HL-60 (cell line): ENCODE data around the gene ACTA1.
"Not testable (repeated sequence)": the region's sequence is repeated elsewhere in the genome, so short reads cannot be mapped to it uniquely, and the experiment has no call there.

ENCODE experiments used
- DNase-seq, 2 experiments: peaks; one replicate each; pipeline ENCODE4 v3.0.0-alpha.2; 2010 to 2020; ENCODE audit warnings: low read depth in 1 of 2, low spot score in 1 of 2
- H3K27ac ChIP-seq: fragments of 250-450 bp; sonication (Bioruptor Pico); replicated peaks from 2 replicates; pipeline ENCODE4 v1.5.1; 2020; ENCODE audit warnings: mild to moderate bottlenecking, moderate library complexity
- H3K27me3 ChIP-seq: fragments of 250-450 bp; sonication (Bioruptor Pico); 2 replicates; pipeline ENCODE4 v1.5.1; 2021; ENCODE audit warnings: mild to moderate bottlenecking, moderate library complexity; ENCODE audit not compliant: insufficient read depth, poor library complexity, severe bottlenecking
- H3K4me3 ChIP-seq: replicated peaks from 2 replicates; pipeline ENCODE4 v1.5.1; 2011; ENCODE audit warnings: mild to moderate bottlenecking, control low read depth, low read length; ENCODE audit not compliant: insufficient read depth
- CTCF ChIP-seq: IDR thresholded peaks from one replicate; pipeline ENCODE4 v1.5.1; 2011; ENCODE audit warnings: low read length, control low read depth, inconsistent platforms; ENCODE audit not compliant: insufficient read depth
- GABPA ChIP-seq: IDR thresholded peaks from 2 replicates; pipeline ENCODE4 v1.6.1; 2012; ENCODE audit warnings: low read depth
- POLR2AphosphoS5 ChIP-seq: IDR thresholded peaks from 2 replicates; pipeline ENCODE4 v1.6.1; 2012; ENCODE audit warnings: low read depth
- REST ChIP-seq: IDR thresholded peaks from 2 replicates; pipeline ENCODE4 v1.6.1; 2012; ENCODE audit warnings: low read depth; ENCODE audit not compliant: insufficient replicate concordance
- SPI1 ChIP-seq: IDR thresholded peaks from 2 replicates; pipeline ENCODE4 v1.6.1; 2012; ENCODE audit warnings: low read depth, mild to moderate bottlenecking, borderline replicate concordance

The ACTA1 gene

GRCh38 chr1:229425564-229426159, 8.2 kb downstream of the ACTA1 start:
- peaks cover 9% of the 10 kb centered on the region for H3K27me3 ChIP-seq
- DNase-seq: no peak
- H3K27ac ChIP-seq: no peak overlapping the region
- no peak overlapping the region for H3K4me3 ChIP-seq
- no peak for TF ChIP-seq CTCF

GRCh38 chr1:229420765-229421164, 13.1 kb downstream of the ACTA1 start:
- no peaks in the 10 kb centered on the region for H3K27me3 ChIP-seq
- TF ChIP-seq GABPA: no peak
- no peak for DNase-seq
- H3K27ac ChIP-seq: no peak overlapping the region
- no peak overlapping the region for H3K4me3 ChIP-seq

- no peak overlapping the region for H3K4me3 ChIP-seq
- H3K27ac ChIP-seq: no peak overlapping the region
- no peaks in the 10 kb centered on the region for H3K27me3 ChIP-seq
- DNase-seq: no peak
- TF ChIP-seq CTCF: no peak
- TF ChIP-seq POLR2AphosphoS5: no peak
- no peak for TF ChIP-seq GABPA
- no peak for TF ChIP-seq SPI1
- no peak for TF ChIP-seq REST
Observed at GRCh38 chr1:229420224-229420623, 13.7 kb downstream of the ACTA1 start.

- H3K4me3 ChIP-seq, H3K27ac ChIP-seq, H3K27me3 ChIP-seq, DNase-seq: not testable (repeated sequence)
Observed at GRCh38 chr1:229418586-229418985, 15.3 kb downstream of the ACTA1 start.

- DNase-seq, H3K27ac ChIP-seq: not testable (repeated sequence)
Observed at GRCh38 chr1:229412810-229413209, 21.1 kb downstream of the ACTA1 start.

GRCh38 chr1:229412056-229412455, 21.8 kb downstream of the ACTA1 start:
- TF ChIP-seq POLR2AphosphoS5: no peak
- TF ChIP-seq REST: no peak
- TF ChIP-seq CTCF: no peak
- TF ChIP-seq SPI1: no peak
- no peak for TF ChIP-seq GABPA
- Histone ChIP-seq H3K27ac (no peak overlapping the region), H3K27me3 (peaks cover 12% of the 10 kb centered on the region), H3K4me3 (no peak overlapping the region)
- no peak for DNase-seq

More at GRCh38 chr1:229412810-229413209, 21.1 kb downstream of the ACTA1 start:
- not testable (repeated sequence) for H3K4me3 ChIP-seq, H3K27me3 ChIP-seq
